Mesenchymal stem cell (in vitro differentiated cells and primary cell): ENCODE measurements around the gene JOSD2.

Source experiments
- DNase-seq: peaks from one replicate; pipeline ENCODE4 v3.0.0-alpha.2; 2013
- H2AFZ ChIP-seq: one replicate; pipeline ENCODE4 v1.6.1; 2013; ENCODE audit warnings: low read depth, mild to moderate bottlenecking, control low read depth, inconsistent platforms, low read length, moderate library complexity
- H2AK5ac ChIP-seq: 2 replicates; pipeline ENCODE4 v1.6.1; 2013; ENCODE audit warnings: low read length, moderate library complexity, mild to moderate bottlenecking, inconsistent platforms; ENCODE audit not compliant: severe bottlenecking
- H2BK120ac ChIP-seq: one replicate; pipeline ENCODE4 v1.6.1; 2013; ENCODE audit warnings: low read depth, mild to moderate bottlenecking, inconsistent platforms, low read length, moderate library complexity
- H2BK12ac ChIP-seq, 2 experiments: one replicate each; pipeline ENCODE4 v1.6.1; 2013; ENCODE audit warnings: inconsistent platforms in 2 of 2, low read length in 2 of 2, mild to moderate bottlenecking in 2 of 2, moderate library complexity in 2 of 2, control low read depth in 1 of 2
- H2BK15ac ChIP-seq: one replicate; pipeline ENCODE4 v1.6.1; 2013; ENCODE audit warnings: mild to moderate bottlenecking, low read depth, inconsistent platforms; ENCODE audit not compliant: poor library complexity, severe bottlenecking
- H2BK5ac ChIP-seq: 2 replicates; pipeline ENCODE4 v1.6.1; 2013; ENCODE audit warnings: low read depth, mild to moderate bottlenecking, low read length, control low read depth, inconsistent platforms; ENCODE audit not compliant: poor library complexity, severe bottlenecking
- H3K14ac ChIP-seq, 2 experiments: one replicate each; pipeline ENCODE4 v1.6.1; 2013; ENCODE audit warnings: inconsistent platforms in 2 of 2, low read length in 2 of 2, control low read depth in 1 of 2, mild to moderate bottlenecking in 1 of 2, moderate library complexity in 1 of 2
- H3K18ac ChIP-seq, 2 experiments: one replicate each; pipeline ENCODE4 v1.6.1; 2013; ENCODE audit warnings: inconsistent platforms in 2 of 2, low read length in 2 of 2, control low read depth in 1 of 2, low read depth in 1 of 2, mild to moderate bottlenecking in 1 of 2
- H3K23ac ChIP-seq, 2 experiments: one replicate each; pipeline ENCODE4 v1.6.1; 2013; ENCODE audit warnings: inconsistent platforms in 2 of 2, low read length in 2 of 2, mild to moderate bottlenecking in 2 of 2, moderate library complexity in 2 of 2, control low read depth in 1 of 2
- H3K27ac ChIP-seq: 2 replicates; pipeline ENCODE4 v1.5.1; 2013; ENCODE audit warnings: mild to moderate bottlenecking, moderate library complexity, low read length, control low read depth, inconsistent platforms; ENCODE audit not compliant: poor library complexity, severe bottlenecking
- H3K27me3 ChIP-seq, 2 experiments: 2 replicates each; pipeline versions ENCODE4 v1.6.1 to v1.7.0; 2013; ENCODE audit warnings: low read length in 2 of 2, mild to moderate bottlenecking in 2 of 2, moderate library complexity in 2 of 2, control low read depth in 1 of 2, inconsistent platforms in 1 of 2; ENCODE audit not compliant: control insufficient read depth in 1 of 2, insufficient read depth in 1 of 2
- H3K36me3 ChIP-seq, 2 experiments: 2 replicates each; pipeline versions ENCODE4 v1.6.1 to v1.7.0; 2013; ENCODE audit warnings: low read length in 2 of 2, control low read depth in 1 of 2, inconsistent platforms in 1 of 2, low read depth in 1 of 2, mild to moderate bottlenecking in 1 of 2; ENCODE audit not compliant: insufficient read depth in 2 of 2, control insufficient read depth in 1 of 2
- H3K4ac ChIP-seq, 2 experiments: one replicate each; pipeline ENCODE4 v1.6.1; 2013; ENCODE audit warnings: inconsistent platforms in 2 of 2, low read length in 2 of 2, mild to moderate bottlenecking in 2 of 2, moderate library complexity in 2 of 2, control low read depth in 1 of 2, low read depth in 1 of 2
- H3K4me1 ChIP-seq: 2 replicates; pipeline ENCODE4 v1.6.1; 2013; ENCODE audit warnings: low read depth, low read length, control low read depth; ENCODE audit not compliant: control insufficient read depth, insufficient read depth
- H3K4me2 ChIP-seq: 2 replicates; pipeline ENCODE4 v1.6.1; 2013; ENCODE audit warnings: low read length, mild to moderate bottlenecking, inconsistent platforms; ENCODE audit not compliant: poor library complexity, severe bottlenecking
- H3K4me3 ChIP-seq, 2 experiments: 2 replicates each; pipeline versions ENCODE4 v1.5.1 to v1.7.0; 2013; ENCODE audit warnings: low read length in 2 of 2, mild to moderate bottlenecking in 2 of 2, control low read depth in 1 of 2, low read depth in 1 of 2; ENCODE audit not compliant: insufficient read depth in 1 of 2
- H3K79me1 ChIP-seq: replicated peaks from 2 replicates; pipeline ENCODE4 v1.6.1; 2013; ENCODE audit warnings: mild to moderate bottlenecking, control low read depth, low read length, inconsistent platforms; ENCODE audit not compliant: poor library complexity, severe bottlenecking
- H3K9ac ChIP-seq: 2 replicates; pipeline ENCODE4 v1.7.0; 2013; ENCODE audit warnings: mild to moderate bottlenecking, low read length, moderate library complexity
- H3K9me3 ChIP-seq: 2 replicates; pipeline ENCODE4 v1.7.0; 2013; ENCODE audit warnings: mild to moderate bottlenecking, low read length; ENCODE audit not compliant: control insufficient read depth
- H4K8ac ChIP-seq: one replicate; pipeline ENCODE4 v1.6.1; 2013; ENCODE audit warnings: inconsistent platforms, mild to moderate bottlenecking, low read length, moderate library complexity
- H4K91ac ChIP-seq: one replicate; pipeline ENCODE4 v1.6.1; 2013; ENCODE audit warnings: mild to moderate bottlenecking, low read length, inconsistent platforms
- WGBS: methylation state at CpG from one replicate; pipeline ENCODE4 v1.1.7; 2013; ENCODE audit warnings: mixed read lengths; 5-methylcytosine and 5-hydroxymethylcytosine counted together

JOSD2 gene

DNA sequence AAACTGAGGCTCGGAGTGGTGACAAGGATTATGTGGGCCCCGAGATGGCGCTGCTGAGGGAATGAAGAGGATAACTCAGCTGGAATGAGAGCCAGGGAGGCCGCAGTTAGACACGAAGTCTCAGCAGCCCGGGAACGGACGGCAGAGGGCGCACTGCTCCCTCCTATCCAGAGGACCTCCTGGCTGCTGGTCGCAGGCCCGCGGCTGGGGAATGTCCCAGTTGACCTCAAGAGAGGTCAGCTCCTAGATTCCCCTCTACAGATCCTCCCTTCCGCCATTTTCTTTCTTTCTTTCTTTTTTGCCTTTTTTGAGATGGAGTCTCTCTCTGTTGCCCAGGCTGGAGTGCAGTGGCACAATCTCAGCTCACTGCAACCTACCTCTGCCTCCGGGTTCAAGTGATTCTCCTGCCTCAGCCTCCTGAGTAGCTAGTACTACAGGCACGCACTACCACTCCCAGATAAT is 26.8 kb upstream of the JOSD2 start:
- H3K27me3 ChIP-seq: peaks cover 0 to 6% of the 10 kb centered on the region in 2 experiments

DNA sequence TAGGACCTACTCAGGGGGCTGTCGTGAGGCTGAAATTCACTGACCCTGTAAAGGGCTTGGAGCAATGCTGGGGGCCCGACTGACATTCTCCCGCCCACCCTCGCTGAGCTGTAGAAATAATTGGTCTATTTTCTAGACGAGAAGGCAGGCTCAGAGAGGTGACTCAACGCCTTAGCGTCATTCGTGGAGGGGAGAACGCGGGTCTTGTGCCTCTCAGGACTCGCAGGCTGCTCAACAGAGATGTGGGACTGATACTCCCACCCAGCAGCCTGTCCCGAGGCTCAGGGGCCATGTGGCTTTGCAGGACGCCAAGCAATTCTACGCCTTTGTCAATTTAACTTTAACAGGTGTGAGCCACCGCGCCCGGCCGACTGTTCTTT is 26.3 kb upstream of the JOSD2 start:
- Histone ChIP-seq H3K27ac (no peak overlapping the region), H2AK5ac (no peak overlapping the region), H3K27me3 (peaks cover 0 to 6% of the 10 kb centered on the region in 2 experiments), H4K8ac (no peak overlapping the region), H2AFZ (no peak overlapping the region), H3K4me1 (no peaks in the 10 kb centered on the region), H3K23ac (no peak overlapping the region), H3K9ac (no peak overlapping the region), H2BK5ac (no peak overlapping the region), H3K4me2 (no peak overlapping the region), H3K4ac (no peak overlapping the region), H3K9me3 (peaks cover 17% of the 10 kb centered on the region), H2BK12ac (no peak overlapping the region), H4K91ac (no peak overlapping the region), H2BK120ac (no peak overlapping the region), H3K4me3 (no peak overlapping the region), H3K18ac (no peak overlapping the region), H3K14ac (no peak overlapping the region), H3K79me1 (no peaks in the 10 kb centered on the region), H3K36me3 (no peaks in the 10 kb centered on the region), H2BK15ac (no peak overlapping the region)
- no peak for DNase-seq
- 75% methylated on average over 18 of the region's 18 CpGs for WGBS

More for the DNA sequence above, 26.8 kb upstream of the JOSD2 start:
- H3K4me2 ChIP-seq: no peak overlapping the region
- H3K36me3 ChIP-seq: no peaks in the 10 kb centered on the region
- H3K79me1 ChIP-seq: no peaks in the 10 kb centered on the region
- H2AFZ ChIP-seq: no peak overlapping the region
- no peak overlapping the region for H2BK120ac ChIP-seq
- H2BK12ac ChIP-seq: no peak overlapping the region
- H3K18ac ChIP-seq: no peak overlapping the region
- no peak overlapping the region for H4K8ac ChIP-seq
- H3K4me3 ChIP-seq: no peak overlapping the region
- no peak overlapping the region for H3K4ac ChIP-seq
- no peak overlapping the region for H2BK15ac ChIP-seq
- peaks cover 12% of the 10 kb centered on the region for H3K9me3 ChIP-seq
- WGBS: 60% methylated on average over 15 of the region's 15 CpGs
- no peak overlapping the region for H2BK5ac ChIP-seq
- no peak overlapping the region for H3K9ac ChIP-seq
- H4K91ac ChIP-seq: no peak overlapping the region
- no peak overlapping the region for H3K14ac ChIP-seq
- no peaks in the 10 kb centered on the region for H3K4me1 ChIP-seq
- peak; percentile 29 for DNase-seq
- H2AK5ac ChIP-seq: no peak overlapping the region
- H3K27ac ChIP-seq: no peak overlapping the region
- H3K23ac ChIP-seq: no peak overlapping the region

DNA sequence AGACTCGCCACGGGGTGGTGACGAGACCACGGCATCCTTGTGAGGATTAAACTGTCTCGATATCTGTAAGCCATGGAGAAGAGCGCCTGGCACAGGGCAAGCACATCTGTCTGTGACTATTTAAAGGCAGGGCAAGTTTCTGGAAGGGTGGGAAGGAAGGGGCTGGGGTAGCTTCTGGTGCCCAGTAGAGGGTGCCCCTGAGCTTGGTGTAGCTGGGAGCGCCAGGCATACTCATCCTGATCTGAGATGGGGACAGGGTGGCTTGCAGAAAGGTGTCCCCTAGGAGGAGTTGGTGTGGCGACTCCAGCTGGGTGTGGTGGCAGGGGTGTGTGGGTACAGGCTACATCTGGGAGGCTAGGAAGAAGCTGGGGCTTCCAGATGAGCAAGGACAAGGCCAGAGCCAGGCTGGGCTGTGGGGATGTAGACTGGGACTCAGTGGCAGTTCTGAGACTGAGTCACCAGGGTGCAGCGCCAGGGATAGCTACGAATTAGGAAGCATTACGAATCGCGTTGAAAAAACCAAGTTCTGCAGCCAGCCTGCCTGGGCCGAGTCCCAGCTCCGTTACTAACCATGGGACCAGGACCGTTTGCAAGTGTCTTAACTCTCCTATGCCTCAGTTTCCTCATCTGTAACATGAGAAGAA is 25.8 kb upstream of the JOSD2 start:
- Histone ChIP-seq H2BK12ac (no peak overlapping the region), H4K91ac (no peak overlapping the region), H2AK5ac (no peak overlapping the region), H3K27me3 (peaks cover 0 to 4% of the 10 kb centered on the region in 2 experiments), H3K4me1 (no peaks in the 10 kb centered on the region), H3K4ac (no peak overlapping the region), H3K36me3 (no peaks in the 10 kb centered on the region), H3K4me3 (no peak overlapping the region), H2BK15ac (no peak overlapping the region), H3K4me2 (no peak overlapping the region), H3K18ac (no peak overlapping the region), H3K14ac (no peak overlapping the region), H2BK5ac (no peak overlapping the region), H3K9me3 (peaks cover 21% of the 10 kb centered on the region), H2AFZ (no peak overlapping the region), H2BK120ac (no peak overlapping the region), H4K8ac (no peak overlapping the region), H3K79me1 (no peaks in the 10 kb centered on the region), H3K27ac (no peak overlapping the region), H3K23ac (no peak overlapping the region), H3K9ac (no peak overlapping the region)
- WGBS: 91% methylated on average over 16 of the region's 16 CpGs
- no peak for DNase-seq

DNA sequence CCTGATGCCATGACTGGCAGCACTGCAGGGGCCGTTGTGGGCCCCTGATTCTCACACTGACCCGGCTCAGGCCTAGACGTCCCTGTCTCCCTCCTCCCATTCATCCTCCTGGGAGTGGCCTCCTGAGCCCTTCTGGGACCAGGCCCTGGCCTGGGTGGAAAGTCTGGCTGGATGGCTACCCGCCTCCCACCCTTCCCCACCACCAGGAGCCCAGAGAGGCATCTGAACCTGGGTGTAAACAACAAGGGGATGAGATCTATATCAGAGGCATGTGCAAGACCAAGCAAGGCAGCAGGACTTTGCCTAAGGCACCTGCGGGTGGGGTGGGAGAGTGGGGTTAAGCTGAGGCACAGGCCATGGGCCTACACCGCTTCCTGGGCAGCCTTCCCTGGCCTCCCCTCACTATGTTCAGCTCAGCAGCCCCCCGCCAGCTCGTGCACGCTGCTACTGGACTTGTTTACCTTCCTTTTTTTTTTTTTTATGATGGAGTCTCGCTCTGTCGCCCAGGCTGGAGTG is 24.7 kb upstream of the JOSD2 start:
- no peaks in the 10 kb centered on the region for H3K79me1 ChIP-seq
- no peak overlapping the region for H3K27ac ChIP-seq
- 67% methylated on average over 7 of the region's 11 CpGs for WGBS
- DNase-seq: no peak
- no peaks in the 10 kb centered on the region for H3K27me3 ChIP-seq
- H3K4ac ChIP-seq: no peak overlapping the region
- no peak overlapping the region for H3K23ac ChIP-seq
- H4K91ac ChIP-seq: no peak overlapping the region
- no peak overlapping the region for H2AK5ac ChIP-seq
- no peak overlapping the region for H4K8ac ChIP-seq
- H3K18ac ChIP-seq: no peak overlapping the region
- no peak overlapping the region for H2BK12ac ChIP-seq
- H3K9me3 ChIP-seq: peaks cover 28% of the 10 kb centered on the region
- H2AFZ ChIP-seq: no peak overlapping the region
- H2BK120ac ChIP-seq: no peak overlapping the region
- no peak overlapping the region for H3K4me3 ChIP-seq
- no peak overlapping the region for H2BK5ac ChIP-seq
- no peak overlapping the region for H3K14ac ChIP-seq
- H3K4me1 ChIP-seq: no peaks in the 10 kb centered on the region
- no peak overlapping the region for H2BK15ac ChIP-seq
- H3K4me2 ChIP-seq: no peak overlapping the region
- H3K9ac ChIP-seq: no peak overlapping the region
- no peaks in the 10 kb centered on the region for H3K36me3 ChIP-seq
